Body of pancreas (tissue), 4 donors: ENCODE measurements around the gene DAAM1. TPM values are rescaled to one million over a fixed set of nuclear protein-coding genes. Genes with fewer than 3 reads are reported as not detected.
A peak's percentile ranks its signal among the peaks of the same experiment; 100 is the strongest.

Experiments
- ATAC-seq: fragments of 150-250 bp; one replicate; pipeline ENCODE4 v1.9.1; 2016
- DNase-seq, 4 donors: peaks; one replicate each; pipeline ENCODE4 v3.0.0-alpha.2; 2019
- H3K27ac ChIP-seq, 4 donors: fragments of 200-600 bp; sonication (generic); 1 replicate in 3 of 4; 2 replicates in 1 of 4; pipeline versions ENCODE4 v1.5.1 to v1.6.1; 2016 to 2019; ENCODE audit warnings: mild to moderate bottlenecking in 1 of 4, mixed read lengths in 1 of 4, moderate library complexity in 1 of 4
- H3K27me3 ChIP-seq, 2 donors: fragments of 200-600 bp; sonication (generic); one replicate each; pipeline ENCODE4 v1.6.0; 2016; ENCODE audit warnings: mild to moderate bottlenecking in 1 of 2
- H3K36me3 ChIP-seq, 2 donors: fragments of 200-600 bp; sonication (generic); replicated peaks in 1 of 2; 2 replicates each; pipeline ENCODE4 v1.5.1; 2016; ENCODE audit warnings: low read depth in 2 of 2; ENCODE audit not compliant: insufficient read depth in 1 of 2
- H3K4me1 ChIP-seq: fragments of 200-600 bp; sonication (generic); one replicate; pipeline ENCODE4 v1.6.0; 2016
- H3K4me3 ChIP-seq, 2 donors: fragments of 200-600 bp; sonication (generic); 1 replicate in 1 of 2; 2 replicates in 1 of 2; pipeline ENCODE4 v1.5.1; 2016 to 2019
- H3K9me3 ChIP-seq, 3 donors: fragments of 200-600 bp; sonication (generic); 1 replicate in 2 of 3; 2 replicates in 1 of 3; pipeline ENCODE4 v1.5.1; 2016
- CTCF ChIP-seq, 7 experiments: fragments of 450-650 bp in 4 of 7; fragments of 200-600 bp in 3 of 7; sonication (generic) in 3 of 7; IDR thresholded peaks; one replicate each; pipeline ENCODE4 v1.5.1; 2016 to 2019; ENCODE audit warnings: antibody characterized with exemption in 7 of 7
- POLR2A ChIP-seq, 3 donors: fragments of 450-650 bp; IDR thresholded peaks; one replicate each; pipeline ENCODE4 v1.6.1; 2016; ENCODE audit warnings: antibody characterized with exemption in 3 of 3, mild to moderate bottlenecking in 2 of 3
- WGBS, 2 donors: methylation state at CpG; one replicate each; pipeline ENCODE4 v1.1.5; 2017; 5-methylcytosine and 5-hydroxymethylcytosine counted together
- intact Hi-C: fragments of 100-400 bp; cut with DNase I; formaldehyde crosslinking; loops from one replicate; pipeline ENCODE4 v1.15.1; 2023
- total RNA-seq, 2 donors: library from RNA; depleted of rRNA; stranded (reverse); fragments of >200 nt; gene quantifications; one replicate each; pipeline ENCODE4 v1.1.0, GENCODE V29; 2016

The DAAM1 gene
- total RNA-seq, 2 donors from 2014 or later = 16.9 to 42.5 TPM

- Histone ChIP-seq H3K36me3 (no peaks in the 10 kb centered on the region), H3K4me3 (no peak overlapping the region), H3K27me3 (no peaks in the 10 kb centered on the region), H3K4me1 (peaks cover 19% of the 10 kb centered on the region), H3K9me3 (no peaks in the 10 kb centered on the region), H3K27ac (no peak overlapping the region)
- ATAC-seq (peak; percentile 38), DNase-seq (no peak)
- WGBS, 2 donors = 47 to 67% methylated on average over 2 of the region's 2 CpGs
- intact Hi-C loops = no loop called here
- no peak for TF ChIP-seq CTCF (IDR thresholded peaks at IDR 0.05)
- no peak for TF ChIP-seq POLR2A (IDR thresholded peaks at IDR 0.05)
Measured at GRCh38 chr14:59278111-59278510, 89.6 kb downstream of the DAAM1 start.

GRCh38 chr14:59280961-59281360 is 92.5 kb downstream of the DAAM1 start:
- Histone ChIP-seq H3K36me3 (no peaks in the 10 kb centered on the region), H3K4me3 (no peak overlapping the region), H3K9me3 (no peaks in the 10 kb centered on the region), H3K27ac (no peak overlapping the region), H3K4me1 (peaks cover 5% of the 10 kb centered on the region), H3K27me3 (no peaks in the 10 kb centered on the region)
- 94 to 95% methylated on average over 4 to 5 of the region's 5 CpGs for WGBS, 2 donors
- no peak for TF ChIP-seq POLR2A (IDR thresholded peaks at IDR 0.05)
- intact Hi-C loops = no loop called here
- ATAC-seq (no peak), DNase-seq (no peak)

GRCh38 chr14:59281609-59282377 is 93.3 kb downstream of the DAAM1 start:
- ATAC-seq (no peak), DNase-seq (no peak)
- Histone ChIP-seq H3K27ac (no peak overlapping the region), H3K27me3 (no peaks in the 10 kb centered on the region), H3K4me3 (no peak overlapping the region), H3K4me1 (no peaks in the 10 kb centered on the region), H3K36me3 (no peaks in the 10 kb centered on the region), H3K9me3 (no peaks in the 10 kb centered on the region)
- 86 to 88% methylated on average over 3 of the region's 3 CpGs for WGBS, 2 donors
- TF ChIP-seq CTCF (IDR thresholded peaks at IDR 0.05) = no peak
- no peak for TF ChIP-seq POLR2A (IDR thresholded peaks at IDR 0.05)
- intact Hi-C loops = no loop called here

- no peak for ATAC-seq
- no peak for DNase-seq
- Histone ChIP-seq H3K27ac (no peak overlapping the region), H3K4me3 (no peak overlapping the region), H3K36me3 (no peaks in the 10 kb centered on the region), H3K27me3 (no peaks in the 10 kb centered on the region), H3K9me3 (no peaks in the 10 kb centered on the region), H3K4me1 (no peaks in the 10 kb centered on the region)
- 86 to 91% methylated on average over 3 of the region's 3 CpGs for whole genome bisulfite sequencing, 2 donors
- intact Hi-C loops = no loop called here
- TF ChIP-seq POLR2A (IDR thresholded peaks at IDR 0.05) = no peak
- no peak for TF ChIP-seq CTCF (IDR thresholded peaks at IDR 0.05)
Measured at GRCh38 chr14:59282378-59282765, 93.9 kb downstream of the DAAM1 start.

GRCh38 chr14:59283361-59283760 is 94.9 kb downstream of the DAAM1 start:
- no peak overlapping the region for H3K4me3 ChIP-seq
- ATAC-seq (peak; percentile 64), DNase-seq (no peak)
- intact Hi-C loops = no loop called here
- H3K9me3 ChIP-seq = no peaks in the 10 kb centered on the region
- H3K27me3 ChIP-seq = no peaks in the 10 kb centered on the region
- no peaks in the 10 kb centered on the region for H3K4me1 ChIP-seq
- TF ChIP-seq POLR2A (IDR thresholded peaks at IDR 0.05) (no peak), CTCF (IDR thresholded peaks at IDR 0.05) (no peak)
- no peak overlapping the region for H3K27ac ChIP-seq
- H3K36me3 ChIP-seq = no peaks in the 10 kb centered on the region
